MCF 10A (cell line): ENCODE data around the gene CDC42EP3. TPM values are rescaled to one million over a fixed set of nuclear protein-coding genes. Genes with fewer than 3 reads are reported as not detected.

ENCODE experiments used
- BruUV-seq: library from RNA; stranded (reverse); fragments of 400-500 nt; replicated peaks from 2 replicates; lab custom pipeline; 2021; lab: Mats Ljungman, UMichigan
- CTCF ChIA-PET: fragments of 300-600 bp; sonication (Branson Sonifier 250); formaldehyde crosslinking; extraction: SDS; loops from one replicate; lab custom pipeline; 2021; ENCODE audit warnings: antibody characterized with exemption, inconsistent platforms; lab: Yijun Ruan, JAX
- POLR2A ChIA-PET: fragments of 300-600, 350-650 bp; sonication (Branson Sonifier 250); formaldehyde crosslinking; extraction: SDS; loops from one replicate; lab custom pipeline; 2020; ENCODE audit warnings: antibody characterized with exemption, inconsistent platforms; lab: Yijun Ruan, JAX
- DNase-seq: peaks from one replicate; pipeline ENCODE4 v3.0.0-alpha.2; 2018; ENCODE audit not compliant: unreplicated experiment
- H3K27ac Mint-ChIP-seq: one replicate; pipeline ENCODE4 v1.8.0; 2022; ENCODE audit warnings: mild to moderate bottlenecking, low read depth, mixed read lengths; ENCODE audit not compliant: unreplicated experiment
- H3K27me3 Mint-ChIP-seq: one replicate; pipeline ENCODE4 v1.8.0; 2022; ENCODE audit warnings: mixed read lengths; ENCODE audit not compliant: insufficient read depth, unreplicated experiment
- H3K36me3 Mint-ChIP-seq: one replicate; pipeline ENCODE4 v1.8.0; 2022; ENCODE audit warnings: mild to moderate bottlenecking, moderate library complexity, mixed read lengths; ENCODE audit not compliant: insufficient read depth, unreplicated experiment
- H3K4me1 Mint-ChIP-seq: one replicate; pipeline ENCODE4 v1.8.0; 2022; ENCODE audit warnings: mixed read lengths; ENCODE audit not compliant: insufficient read depth, unreplicated experiment
- H3K4me3 Mint-ChIP-seq: one replicate; pipeline ENCODE4 v1.8.0; 2022; ENCODE audit warnings: mild to moderate bottlenecking, moderate library complexity, mixed read lengths; ENCODE audit not compliant: unreplicated experiment
- H3K9me3 Mint-ChIP-seq: one replicate; pipeline ENCODE4 v1.8.0; 2022; ENCODE audit warnings: mixed read lengths; ENCODE audit not compliant: unreplicated experiment
- intact Hi-C: fragments of 100-400 bp; cut with micrococcal nuclease; formaldehyde crosslinking; loops from 2 replicates; pipeline ENCODE4 v1.14.1; 2022
- total RNA-seq: library from RNA; stranded (reverse); gene quantifications from 2 replicates; pipeline ENCODE4 v1.2.3, GENCODE V29; 2022
- TF ChIP-seq, protein P1 (sequence below): fragments of 200-600 bp; IDR thresholded peaks from one replicate; pipeline ENCODE4 v1.8.0; 2022; ENCODE audit warnings: antibody characterized with exemption, mild to moderate bottlenecking; ENCODE audit not compliant: unreplicated experiment

Gene CDC42EP3
- total RNA-seq, 1 experiment from 2014 or later: 61.3 TPM

DNA sequence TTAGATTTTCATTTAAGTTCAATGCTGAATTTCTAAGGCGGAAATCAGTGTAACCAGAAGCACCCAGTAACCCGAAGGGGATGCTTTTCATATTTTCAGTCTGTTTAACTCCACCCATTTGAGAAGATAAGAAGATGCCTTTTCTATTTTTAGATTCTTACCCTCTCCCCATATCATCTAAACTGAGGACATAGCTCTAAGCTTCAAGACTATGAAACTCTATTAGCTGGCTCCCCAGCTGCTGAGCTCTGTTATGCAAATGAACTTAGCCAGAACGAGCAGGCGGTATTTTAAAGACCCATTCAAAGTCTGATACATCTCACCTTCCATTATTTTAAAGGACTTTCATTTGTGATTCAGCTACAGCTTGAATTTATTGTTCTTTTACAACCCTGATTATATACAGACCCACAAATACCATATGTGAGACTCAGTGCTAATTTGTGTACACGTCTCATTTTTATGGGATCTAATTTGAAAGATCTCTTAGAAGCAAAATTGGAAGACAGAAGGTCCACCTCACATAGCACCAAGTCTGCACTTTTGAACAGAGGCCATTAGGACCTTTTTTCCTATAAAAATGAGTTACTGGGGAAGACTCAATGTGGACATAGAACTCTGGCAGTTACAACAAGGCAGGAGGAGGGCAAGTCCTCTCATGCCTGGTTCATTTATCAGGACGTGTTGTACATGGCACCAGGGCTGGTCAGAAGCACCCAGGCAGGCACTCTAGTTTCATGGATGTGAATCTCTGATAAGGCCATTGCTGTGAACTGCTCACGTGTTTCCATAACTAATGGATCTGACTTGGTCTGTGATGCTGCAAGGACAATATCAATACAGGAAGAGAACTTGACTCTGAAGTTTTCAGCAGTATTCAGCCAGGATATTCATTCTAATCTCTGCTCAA, 16.3 kb downstream of the CDC42EP3 start:
- intact Hi-C loops: loop anchor here (5.0 kb wide), 2 partner anchors 147 to 243 kb away; no protein-coding TSS in a partner anchor
- POLR2A ChIA-PET: interaction anchor here (0.6 to 6.2 kb wide), 18 partner anchors 9 to 423 kb away, joined by 3 to 90 read pairs (median 5); partner anchors contain the start of genes CDC42EP3, CEBPZ and NDUFAF7
- CTCF ChIA-PET: interaction anchor here (0.8 to 2.3 kb wide), 7 partner anchors 14 to 256 kb away, joined by 3 to 12 read pairs (median 4); no protein-coding TSS in a partner anchor

DNA sequence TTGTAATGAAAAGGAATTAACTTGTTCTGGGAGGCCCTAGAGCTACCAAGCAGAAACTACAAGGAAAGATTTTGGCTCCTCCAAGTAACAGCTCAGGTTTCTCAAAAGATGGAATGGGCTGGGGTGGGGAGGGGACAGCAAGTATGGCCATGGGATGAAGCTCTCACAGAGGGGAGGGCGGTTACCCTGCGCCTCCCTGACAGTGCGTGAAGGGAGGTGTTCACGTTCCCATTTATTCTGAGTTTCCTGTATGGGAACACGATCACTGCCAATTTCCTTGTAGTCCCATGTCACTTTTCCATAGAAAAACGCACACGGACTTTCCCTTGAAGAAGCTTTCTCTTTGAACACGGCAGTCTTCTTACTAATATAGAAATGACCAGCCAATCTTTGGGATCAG, 17.0 kb downstream of the CDC42EP3 start:
- peak overlapping the region; percentile 97 for H3K27ac Mint-ChIP-seq
- H3K4me1 Mint-ChIP-seq: peaks cover 80% of the 10 kb centered on the region
- H3K36me3 Mint-ChIP-seq: peaks cover 8% of the 10 kb centered on the region
- BruUV-seq: TSS peak; percentile 69
- no peak for DNase-seq
- ChIA-PET CTCF (interaction anchor here (0.6 to 2.0 kb wide), 9 partner anchors 15 to 258 kb away, joined by 3 to 12 read pairs (median 3); no protein-coding TSS in a partner anchor), POLR2A (interaction anchor here (0.6 to 6.2 kb wide), 25 partner anchors 8 to 423 kb away, joined by 3 to 90 read pairs (median 5); partner anchors contain the start of genes CDC42EP3, CEBPZ, NDUFAF7 and RMDN2)
- TF ChIP-seq, protein P1, sequence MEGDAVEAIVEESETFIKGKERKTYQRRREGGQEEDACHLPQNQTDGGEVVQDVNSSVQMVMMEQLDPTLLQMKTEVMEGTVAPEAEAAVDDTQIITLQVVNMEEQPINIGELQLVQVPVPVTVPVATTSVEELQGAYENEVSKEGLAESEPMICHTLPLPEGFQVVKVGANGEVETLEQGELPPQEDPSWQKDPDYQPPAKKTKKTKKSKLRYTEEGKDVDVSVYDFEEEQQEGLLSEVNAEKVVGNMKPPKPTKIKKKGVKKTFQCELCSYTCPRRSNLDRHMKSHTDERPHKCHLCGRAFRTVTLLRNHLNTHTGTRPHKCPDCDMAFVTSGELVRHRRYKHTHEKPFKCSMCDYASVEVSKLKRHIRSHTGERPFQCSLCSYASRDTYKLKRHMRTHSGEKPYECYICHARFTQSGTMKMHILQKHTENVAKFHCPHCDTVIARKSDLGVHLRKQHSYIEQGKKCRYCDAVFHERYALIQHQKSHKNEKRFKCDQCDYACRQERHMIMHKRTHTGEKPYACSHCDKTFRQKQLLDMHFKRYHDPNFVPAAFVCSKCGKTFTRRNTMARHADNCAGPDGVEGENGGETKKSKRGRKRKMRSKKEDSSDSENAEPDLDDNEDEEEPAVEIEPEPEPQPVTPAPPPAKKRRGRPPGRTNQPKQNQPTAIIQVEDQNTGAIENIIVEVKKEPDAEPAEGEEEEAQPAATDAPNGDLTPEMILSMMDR: no peak
- no peaks in the 10 kb centered on the region for H3K9me3 Mint-ChIP-seq
- H3K4me3 Mint-ChIP-seq: peak overlapping the region; percentile 33
- no peaks in the 10 kb centered on the region for H3K27me3 Mint-ChIP-seq
- intact Hi-C loops: loop anchor here (5.0 kb wide), 2 partner anchors 148 to 242 kb away; no protein-coding TSS in a partner anchor

More for the DNA sequence above, 16.3 kb downstream of the CDC42EP3 start:
- Mint-ChIP-seq H3K27ac (peak overlapping the region; percentile 97), H3K27me3 (no peaks in the 10 kb centered on the region), H3K9me3 (no peaks in the 10 kb centered on the region), H3K36me3 (peaks cover 8% of the 10 kb centered on the region), H3K4me3 (peak overlapping the region; percentile 4), H3K4me1 (peaks cover 81% of the 10 kb centered on the region)
- DNase-seq: peak; percentile 51
- TF ChIP-seq, protein P1: no peak
- no TSS peak for BruUV-seq

DNA sequence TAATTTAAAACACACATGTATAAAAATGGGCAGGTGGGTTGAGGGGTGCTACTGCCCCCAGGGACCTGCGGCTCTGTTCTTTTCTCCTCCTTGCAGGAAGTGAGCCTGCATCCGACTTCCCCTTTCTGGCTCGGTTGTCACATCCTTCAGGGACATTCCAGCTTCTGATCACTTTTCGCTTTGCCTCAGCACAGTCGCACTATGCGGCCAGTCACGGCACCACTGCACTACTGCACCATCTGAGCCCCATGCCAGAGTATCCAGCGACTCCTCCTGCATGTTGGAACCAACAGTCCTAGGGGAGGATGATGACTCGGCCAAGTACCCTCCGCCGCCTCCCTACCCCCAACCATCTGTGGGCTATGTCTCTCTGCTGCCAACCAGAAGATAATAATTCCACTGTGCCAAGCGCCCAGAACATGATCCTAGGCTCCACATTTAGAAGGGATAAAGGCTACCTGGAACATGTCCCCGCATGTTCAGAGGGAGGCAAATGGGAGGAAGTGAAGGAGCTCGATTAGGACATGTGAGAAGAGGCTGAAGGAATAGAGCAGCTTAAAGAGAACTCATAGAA, 17.6 kb downstream of the CDC42EP3 start:
- BruUV-seq: TSS peak; percentile 6
- DNase-seq: peak; percentile 89
- Mint-ChIP-seq H3K4me3 (peak overlapping the region; percentile 33), H3K36me3 (peaks cover 7% of the 10 kb centered on the region), H3K27me3 (no peaks in the 10 kb centered on the region), H3K27ac (peak overlapping the region; percentile 97), H3K4me1 (peaks cover 75% of the 10 kb centered on the region), H3K9me3 (no peaks in the 10 kb centered on the region)
- CTCF ChIA-PET: interaction anchor here (0.6 to 2.0 kb wide), 9 partner anchors 16 to 258 kb away, joined by 3 to 12 read pairs (median 4); no protein-coding TSS in a partner anchor
- POLR2A ChIA-PET: interaction anchor here (0.6 to 6.2 kb wide), 26 partner anchors 8 to 506 kb away, joined by 3 to 90 read pairs (median 5); partner anchors contain the start of genes CDC42EP3, PRKD3 and RMDN2
- TF ChIP-seq, protein P1: no peak
- intact Hi-C loops: loop anchor here (5.0 kb wide), 2 partner anchors 148 to 242 kb away; no protein-coding TSS in a partner anchor
